Measurements from ENCODE around the gene SLC35D3. TPM values are rescaled to one million over a fixed set of nuclear protein-coding genes. Genes with fewer than 3 reads are reported as not detected.

Gene SLC35D3
- total and polyA plus RNA-seq, 2 donors (not counting 3 experiments of a cell fraction or from before 2014, with no cell fraction given): not detected

GRCh38 chr6:136950436-136951126, 28.5 kb downstream of the SLC35D3 start:
- CTCF ChIA-PET: no interaction called here
- POLR2A ChIA-PET: no interaction called here
- no peak for DNase-seq (ENCODE audit: low read depth, low spot score)
- Histone ChIP-seq H4K20me1 (replicated peaks; ENCODE audit: control insufficient read depth, extremely low read depth, insufficient read depth, low read length) (no peaks in the 10 kb centered on the region), H3K9me1 (replicated peaks; ENCODE audit: control insufficient read depth, extremely low read depth, insufficient read depth, low read length) (peaks cover 2% of the 10 kb centered on the region), H3K4me1 (ENCODE audit: control insufficient read depth, extremely low read depth, insufficient read depth, low read length) (no peaks in the 10 kb centered on the region), H2AFZ (ENCODE audit: low read depth, low read length) (no peak overlapping the region), H3K79me2 (ENCODE audit: control insufficient read depth, insufficient read depth, low read length) (no peaks in the 10 kb centered on the region), H3K9me3 (replicated peaks; ENCODE audit: control insufficient read depth, insufficient read depth, low read length) (no peaks in the 10 kb centered on the region), H3K9ac (replicated peaks; ENCODE audit: extremely low read depth, insufficient read depth, low read length) (no peak overlapping the region), H3K4me2 (ENCODE audit: insufficient read depth, low read length) (no peak overlapping the region), H3K27me3 (ENCODE audit: control insufficient read depth in 2 of 2, insufficient read depth in 2 of 2, low read length in 2 of 2) (peaks cover 2% of the 10 kb centered on the region in 2 experiments), H3K27ac (ENCODE audit: insufficient read depth, low read depth, low read length) (no peak overlapping the region), H3K36me3 (ENCODE audit: control insufficient read depth in 2 of 2, extremely low read depth in 1 of 2, insufficient read depth in 2 of 2, low read length in 2 of 2) (no peaks in the 10 kb centered on the region), H3K4me3 (replicated peaks in 1 of 3; ENCODE audit: insufficient read depth in 1 of 3, low read depth in 1 of 3, low read length in 3 of 3) (no peak overlapping the region)
- intact Hi-C loops (cut with micrococcal nuclease): no loop called here
- dilution Hi-C loops (cut with MboI; ENCODE audit: extremely low pct_ligation_motif_present, low sequenced_read_pairs): no loop called here
- TF ChIP-seq, protein P1, sequence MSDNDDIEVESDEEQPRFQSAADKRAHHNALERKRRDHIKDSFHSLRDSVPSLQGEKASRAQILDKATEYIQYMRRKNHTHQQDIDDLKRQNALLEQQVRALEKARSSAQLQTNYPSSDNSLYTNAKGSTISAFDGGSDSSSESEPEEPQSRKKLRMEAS (IDR thresholded peaks at IDR 0.05; ENCODE audit: insufficient read depth, insufficient read length): no peak
- TF ChIP-seq MYC (IDR thresholded peaks at IDR 0.05; ENCODE audit: low read depth, low read length) (no peak), FOS (IDR thresholded peaks at IDR 0.05; ENCODE audit: borderline replicate concordance, insufficient read depth, low read length) (no peak), JUN (IDR thresholded peaks at IDR 0.05; ENCODE audit: borderline replicate concordance, insufficient read depth, insufficient read length, low read depth) (no peak), GATA2 (IDR thresholded peaks at IDR 0.05; ENCODE audit: insufficient read depth, insufficient read length, low read depth, low read length) (no peak), EZH2 (IDR thresholded peaks at IDR 0.05; ENCODE audit: borderline replicate concordance, low read depth, low read length, severe bottlenecking) (no peak), POLR2AphosphoS5 (IDR thresholded peaks at IDR 0.05; ENCODE audit: insufficient read depth, low read depth, low read length) (no peak), POLR2A (IDR thresholded peaks at IDR 0.05; ENCODE audit: low read depth, low read length) (no peak)
- TF ChIP-seq, protein P2, sequence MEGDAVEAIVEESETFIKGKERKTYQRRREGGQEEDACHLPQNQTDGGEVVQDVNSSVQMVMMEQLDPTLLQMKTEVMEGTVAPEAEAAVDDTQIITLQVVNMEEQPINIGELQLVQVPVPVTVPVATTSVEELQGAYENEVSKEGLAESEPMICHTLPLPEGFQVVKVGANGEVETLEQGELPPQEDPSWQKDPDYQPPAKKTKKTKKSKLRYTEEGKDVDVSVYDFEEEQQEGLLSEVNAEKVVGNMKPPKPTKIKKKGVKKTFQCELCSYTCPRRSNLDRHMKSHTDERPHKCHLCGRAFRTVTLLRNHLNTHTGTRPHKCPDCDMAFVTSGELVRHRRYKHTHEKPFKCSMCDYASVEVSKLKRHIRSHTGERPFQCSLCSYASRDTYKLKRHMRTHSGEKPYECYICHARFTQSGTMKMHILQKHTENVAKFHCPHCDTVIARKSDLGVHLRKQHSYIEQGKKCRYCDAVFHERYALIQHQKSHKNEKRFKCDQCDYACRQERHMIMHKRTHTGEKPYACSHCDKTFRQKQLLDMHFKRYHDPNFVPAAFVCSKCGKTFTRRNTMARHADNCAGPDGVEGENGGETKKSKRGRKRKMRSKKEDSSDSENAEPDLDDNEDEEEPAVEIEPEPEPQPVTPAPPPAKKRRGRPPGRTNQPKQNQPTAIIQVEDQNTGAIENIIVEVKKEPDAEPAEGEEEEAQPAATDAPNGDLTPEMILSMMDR (IDR thresholded peaks at IDR 0.05; ENCODE audit: extremely low read depth in 1 of 2, insufficient read depth in 1 of 2, low read depth in 1 of 2, low read length in 2 of 2): no peak
- no peak for FAIRE-seq
- no TSS peak for BruUV-seq (replicated peaks)

Measured in endothelial cell of umbilical vein (primary cell).